IMR-90 (cell line): ENCODE measurements around the gene PARP1. TPM values are rescaled to one million over a fixed set of nuclear protein-coding genes. Genes with fewer than 3 reads are reported as not detected.
A peak's percentile ranks its signal among the peaks of the same experiment; 100 is the strongest.

Experiments used
- ATAC-seq: fragments of 200-7000 bp; cut with Tn5 transposase; 2 replicates; pipeline ENCODE4 v1.9.1; 2020; ENCODE audit warnings: low read depth, mild to moderate bottlenecking, moderate library complexity
- BruUV-seq: library from RNA; stranded (reverse); fragments of 400-500 nt; replicated peaks from 2 replicates; lab custom pipeline; 2021; lab: Mats Ljungman, UMichigan
- CTCF ChIA-PET: fragments of 300-600 bp; formaldehyde crosslinking; extraction: SDS; loops from one replicate; lab custom pipeline; 2021; ENCODE audit warnings: antibody characterized with exemption; lab: Yijun Ruan, JAX
- POLR2A ChIA-PET: fragments of 300-600 bp; sonication (Branson Sonifier 250); formaldehyde crosslinking; loops from one replicate; lab custom pipeline; 2022; ENCODE audit warnings: antibody characterized with exemption; ENCODE audit not compliant: unreplicated experiment; lab: Charles Lee
- DNase-seq: peaks from one replicate; pipeline ENCODE4 v3.0.0; 2013
- H2AFZ ChIP-seq: replicated peaks from 2 replicates; pipeline ENCODE3; 2013; ENCODE audit warnings: low read length, mild to moderate bottlenecking; ENCODE audit not compliant: poor library complexity
- H2AK5ac ChIP-seq: 2 replicates; pipeline ENCODE4 v1.6.1; 2013; ENCODE audit warnings: low read depth, low read length, inconsistent platforms
- H2AK9ac ChIP-seq: replicated peaks from 2 replicates; pipeline ENCODE3; 2013; ENCODE audit warnings: mild to moderate bottlenecking, low read depth, low read length, moderate library complexity; ENCODE audit not compliant: poor library complexity
- H2BK120ac ChIP-seq: 2 replicates; pipeline ENCODE4 v1.6.1; 2013; ENCODE audit warnings: low read depth, low read length, inconsistent platforms
- H2BK15ac ChIP-seq: 3 replicates; pipeline ENCODE4 v1.6.1; 2013; ENCODE audit warnings: low read depth, low read length, inconsistent platforms
- H2BK20ac ChIP-seq: 2 replicates; pipeline ENCODE4 v1.6.1; 2013; ENCODE audit warnings: low read depth, mild to moderate bottlenecking, inconsistent platforms, low read length, moderate library complexity
- H2BK5ac ChIP-seq: 2 replicates; pipeline ENCODE4 v1.6.1; 2013; ENCODE audit warnings: mild to moderate bottlenecking, low read depth, low read length, inconsistent platforms; ENCODE audit not compliant: poor library complexity, severe bottlenecking
- H3K14ac ChIP-seq: replicated peaks from 2 replicates; pipeline ENCODE4 v1.6.1; 2013; ENCODE audit warnings: low read depth, low read length, inconsistent platforms
- H3K18ac ChIP-seq: 2 replicates; pipeline ENCODE4 v1.6.1; 2013; ENCODE audit warnings: low read depth, low read length, control low read depth
- H3K23ac ChIP-seq: 2 replicates; pipeline ENCODE4 v1.6.1; 2013; ENCODE audit warnings: low read depth, low read length, inconsistent platforms
- H3K27ac ChIP-seq: 2 replicates; pipeline ENCODE4 v1.5.1; 2013; ENCODE audit warnings: mild to moderate bottlenecking, control low read depth, low read length; ENCODE audit not compliant: insufficient read depth
- H3K27me3 ChIP-seq: 2 replicates; pipeline ENCODE4 v1.6.1; 2013; ENCODE audit warnings: low read length; ENCODE audit not compliant: control insufficient read depth, insufficient read depth
- H3K36me3 ChIP-seq: 2 replicates; pipeline ENCODE4 v1.6.1; 2013; ENCODE audit warnings: low read length, mixed read lengths; ENCODE audit not compliant: control insufficient read depth, insufficient read depth
- H3K4ac ChIP-seq: 2 replicates; pipeline ENCODE4 v1.6.1; 2013; ENCODE audit warnings: low read depth, low read length, inconsistent platforms
- H3K4me1 ChIP-seq: 2 replicates; pipeline ENCODE4 v1.6.1; 2013; ENCODE audit warnings: low read length, mixed read lengths; ENCODE audit not compliant: control insufficient read depth, insufficient read depth
- H3K4me2 ChIP-seq: 2 replicates; pipeline ENCODE4 v1.6.1; 2013; ENCODE audit warnings: low read depth, mild to moderate bottlenecking, control low read depth, low read length, moderate library complexity
- H3K4me3 ChIP-seq: 2 replicates; pipeline ENCODE4 v1.5.1; 2013; ENCODE audit warnings: low read depth, mild to moderate bottlenecking, control low read depth, low read length, moderate library complexity; ENCODE audit not compliant: insufficient read depth
- H3K56ac ChIP-seq: 2 replicates; pipeline ENCODE4 v1.6.1; 2013; ENCODE audit warnings: low read length, inconsistent platforms; ENCODE audit not compliant: insufficient read depth; ENCODE audit errors: extremely low read depth
- H3K79me1 ChIP-seq, 2 experiments: 2 replicates each; pipeline ENCODE4 v1.6.1; 2013; ENCODE audit warnings: low read length in 2 of 2, inconsistent platforms in 1 of 2, low read depth in 1 of 2
- H3K9ac ChIP-seq: 2 replicates; pipeline ENCODE4 v1.6.1; 2013; ENCODE audit warnings: low read depth, low read length, control low read depth
- H3K9me1 ChIP-seq: 2 replicates; pipeline ENCODE4 v1.6.1; 2013; ENCODE audit warnings: low read length, inconsistent platforms; ENCODE audit not compliant: insufficient read depth
- H3K9me3 ChIP-seq: 2 replicates; pipeline ENCODE4 v1.6.1; 2013; ENCODE audit warnings: low read length; ENCODE audit not compliant: control insufficient read depth, insufficient read depth
- H4K20me1 ChIP-seq: 2 replicates; pipeline ENCODE4 v1.6.1; 2013; ENCODE audit warnings: low read length, inconsistent platforms; ENCODE audit not compliant: insufficient read depth
- H4K5ac ChIP-seq: 2 replicates; pipeline ENCODE4 v1.6.1; 2013; ENCODE audit warnings: mild to moderate bottlenecking, low read depth, low read length, control low read depth
- H4K8ac ChIP-seq, 2 experiments: 2 replicates each; pipeline ENCODE4 v1.6.1; 2013; ENCODE audit warnings: low read depth in 2 of 2, low read length in 2 of 2, control low read depth in 1 of 2, inconsistent platforms in 1 of 2
- H4K91ac ChIP-seq: 2 replicates; pipeline ENCODE4 v1.6.1; 2013; ENCODE audit warnings: low read depth, low read length, inconsistent platforms; ENCODE audit not compliant: insufficient read depth
- MAFK ChIP-seq: IDR thresholded peaks from 2 replicates; pipeline ENCODE4 v1.6.1; 2012; ENCODE audit warnings: low read depth, low read length, improper control_type of control experiment
- MAZ ChIP-seq: IDR thresholded peaks from 2 replicates; pipeline ENCODE4 v1.6.1; 2012; ENCODE audit warnings: low read depth, mild to moderate bottlenecking, low read length, improper control_type of control experiment, moderate library complexity, borderline replicate concordance
- WGBS, 2 experiments: methylation state at CpG; one replicate each; pipeline versions ENCODE4 v1.1.5 to v1.1.7; 2013; ENCODE audit warnings: missing lambda C conversion rate in 2 of 2; ENCODE audit not compliant: insufficient read length in 1 of 2; ENCODE audit errors: extremely low coverage in 2 of 2; 5-methylcytosine and 5-hydroxymethylcytosine counted together
- dilution Hi-C: fragments of 300-500 bp; cut with HindIII; formaldehyde crosslinking; loops from one replicate; pipeline ENCODE4 v1.14.3; 2018; ENCODE audit warnings: low sequenced_read_pairs; ENCODE audit not compliant: unreplicated experiment
- in situ Hi-C: fragments of 300-500 bp; cut with MboI; formaldehyde crosslinking; loops from 3 replicates; pipeline ENCODE4 v1.14.3; 2019; ENCODE audit warnings: low sequenced_read_pairs, inconsistent platforms, mixed read lengths
- intact Hi-C: fragments of 100-400 bp; cut with micrococcal nuclease; formaldehyde crosslinking; loops from 2 replicates; pipeline ENCODE4 v1.10.0; 2022
- polyA plus RNA-seq, 3 experiments: library from polyadenylated mRNA; depleted of rRNA; stranded (reverse); fragments of >200 nt; gene quantifications; 2 replicates each; pipeline ENCODE4 v1.2.3, GENCODE V29; 2012; ENCODE audit warnings: low replicate concordance in 1 of 3
- total RNA-seq: library from RNA; depleted of rRNA; stranded (reverse); fragments of >200 nt; gene quantifications from 2 replicates; pipeline ENCODE4 v1.2.3, GENCODE V29; 2012

PARP1 gene
- total and polyA plus RNA-seq, 2 of the 4 experiments (the other 2 are of a cell fraction), result 86.5 to 105 TPM

DNA sequence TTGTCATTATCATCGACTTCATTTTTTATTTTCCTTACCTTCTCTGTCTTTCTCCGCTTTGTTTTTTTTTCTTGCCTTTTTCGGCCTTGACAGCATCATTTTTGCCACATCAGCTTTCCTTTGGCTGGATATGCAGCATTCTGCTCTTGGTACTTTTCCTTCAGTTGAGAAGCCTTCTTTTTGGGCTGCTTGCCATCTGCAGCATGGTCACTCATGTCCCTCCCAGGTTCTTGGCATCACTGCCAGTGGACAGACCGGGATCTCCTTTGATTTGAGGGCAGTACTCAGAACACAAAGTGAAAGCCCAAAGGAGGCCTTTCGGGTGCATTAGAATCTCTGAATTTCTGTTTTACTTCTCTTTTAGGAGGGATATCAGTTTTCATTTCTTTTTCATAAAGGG is 3.7 kb upstream of the PARP1 start:
- no peaks in the 10 kb centered on the region for H3K9me3 ChIP-seq
- H3K4me2 ChIP-seq, result no peak overlapping the region
- no peaks in the 10 kb centered on the region for H3K4me1 ChIP-seq
- no peak overlapping the region for H3K56ac ChIP-seq
- H2BK120ac ChIP-seq, result no peak overlapping the region
- H2AK5ac ChIP-seq, result no peak overlapping the region
- no peak overlapping the region for H3K23ac ChIP-seq
- no peak overlapping the region for H4K5ac ChIP-seq
- H3K9ac ChIP-seq, result no peak overlapping the region
- H4K20me1 ChIP-seq, result 0 out of 2 replicates have a peak, but pooled peaks cover 2% of the 10 kb centered on the region
- DNase-seq, result no peak
- in situ Hi-C loops (no loop called here), dilution Hi-C loops (no loop called here), intact Hi-C loops (no loop called here)
- H2BK20ac ChIP-seq, result no peak overlapping the region
- H2BK5ac ChIP-seq, result no peak overlapping the region
- TF ChIP-seq MAZ (no peak), MAFK (peak; percentile 46)
- 80% methylated on average over 1 of the region's 5 CpGs; no CpG with 5 or more reads in 1 of the 2 experiments for WGBS, 2 experiments
- ChIA-PET POLR2A (no interaction called here), CTCF (interaction anchor here (1.6 kb wide), 1 partner anchor 13 kb away, joined by 3 read pairs; no protein-coding TSS in a partner anchor)
- 0 out of 2 replicates have a peak, but pooled peaks cover 2% of the 10 kb centered on the region for H3K9me1 ChIP-seq
- H4K8ac ChIP-seq, result no peak overlapping the region
- H2AK9ac ChIP-seq, result no peak overlapping the region
- H2BK15ac ChIP-seq, result no peak overlapping the region
- peaks cover 15% of the 10 kb centered on the region for H3K27me3 ChIP-seq
- no peaks in the 10 kb centered on the region for H3K36me3 ChIP-seq
- H4K91ac ChIP-seq, result no peak overlapping the region
- H3K4ac ChIP-seq, result no peak overlapping the region
- H2AFZ ChIP-seq, result no peak overlapping the region
- no peak overlapping the region for H3K18ac ChIP-seq
- no TSS peak for BruUV-seq
- H3K14ac ChIP-seq, result no peak overlapping the region
- H3K79me1 ChIP-seq, result peaks cover 2 to 3% of the 10 kb centered on the region in 2 experiments; a peak in 3 of 4 replicates
- no peak for ATAC-seq
- H3K4me3 ChIP-seq, result no peak overlapping the region
- no peak overlapping the region for H3K27ac ChIP-seq
